K562 (cell line): ENCODE data around the gene HIF1AN.

Experiments
- BRF1 ChIP-seq: IDR thresholded peaks from 3 replicates; pipeline ENCODE4 v1.6.1; 2011; ENCODE audit warnings: borderline replicate concordance, mild to moderate bottlenecking; ENCODE audit not compliant: insufficient read length; ENCODE audit errors: extremely low read depth
- CBFB ChIP-seq: sonication (generic); formaldehyde crosslinking; IDR thresholded peaks from 2 replicates; pipeline ENCODE4 v1.4.0; 2020; ENCODE audit warnings: mild to moderate bottlenecking, missing genetic modification reagents
- CBX2 ChIP-seq: fragments of 200-600 bp; sonication (generic); IDR thresholded peaks from one replicate; pipeline ENCODE4 v1.6.1; 2012; ENCODE audit warnings: mild to moderate bottlenecking, low read length, inconsistent platforms; ENCODE audit not compliant: insufficient read depth, poor library complexity, severe bottlenecking
- POLR2AphosphoS5 ChIP-seq: IDR thresholded peaks from 2 replicates; pipeline ENCODE4 v1.6.1; 2011; ENCODE audit warnings: mild to moderate bottlenecking, low read depth, low read length, moderate library complexity; ENCODE audit not compliant: control insufficient read depth, insufficient read depth
- POLR2G ChIP-seq: fragments of 200-400 bp; formaldehyde crosslinking; IDR thresholded peaks from 2 replicates; pipeline ENCODE4 v1.6.1; 2017; ENCODE audit warnings: low read depth, mild to moderate bottlenecking, antibody characterized with exemption, low read length, moderate library complexity
- TAF7 ChIP-seq: fragments of 450-650 bp; IDR thresholded peaks from 2 replicates; pipeline ENCODE4 v1.6.1; 2016; ENCODE audit warnings: missing genetic modification characterization, missing compliant biosample characterization
- TF ChIP-seq, protein P1 (sequence below), 2 experiments: fragments of 200-800 bp in 1 of 2; sonication (Bioruptor generic) in 1 of 2; sonication (generic) in 1 of 2; formaldehyde crosslinking in 1 of 2; IDR thresholded peaks in 1 of 2; conservative IDR thresholded peaks in 1 of 2; 2 replicates each; pipeline versions ENCODE4 v1.5.0 to v1.6.1; 2016 to 2020; ENCODE audit warnings: missing compliant biosample characterization in 1 of 2, missing genetic modification characterization in 1 of 2, missing genetic modification reagents in 1 of 2
- TF ChIP-seq, protein P2 (sequence below): IDR thresholded peaks from 2 replicates; pipeline ENCODE4 v1.6.1; 2012; ENCODE audit warnings: low read depth, low read length, improper control_type of control experiment, borderline replicate concordance

DNA sequence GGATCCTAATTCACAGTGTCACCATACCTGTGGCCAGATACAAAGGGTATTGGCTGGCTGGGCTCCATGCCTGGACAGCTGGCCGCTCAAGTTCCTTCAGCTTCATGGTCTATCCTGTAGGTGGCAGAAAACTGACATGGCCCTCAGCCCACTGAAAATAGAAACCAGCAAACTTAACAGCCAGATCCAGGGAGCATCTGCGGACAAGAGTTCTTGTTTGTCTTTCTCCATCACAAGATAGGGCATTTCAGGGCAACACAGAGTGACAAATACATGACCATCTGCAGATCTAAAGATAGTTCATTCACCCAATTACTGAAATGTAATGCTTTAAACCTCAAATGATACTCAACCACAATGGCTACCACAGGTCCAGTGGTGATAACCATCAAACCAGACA is 18.9 kb upstream of the HIF1AN start:
- TF ChIP-seq BRF1 (no peak), TAF7 (no peak), POLR2AphosphoS5 (no peak), POLR2G (no peak), CBFB (CRISPR knock-in tag) (no peak), CBX2 (no peak)
- TF ChIP-seq, protein P1, sequence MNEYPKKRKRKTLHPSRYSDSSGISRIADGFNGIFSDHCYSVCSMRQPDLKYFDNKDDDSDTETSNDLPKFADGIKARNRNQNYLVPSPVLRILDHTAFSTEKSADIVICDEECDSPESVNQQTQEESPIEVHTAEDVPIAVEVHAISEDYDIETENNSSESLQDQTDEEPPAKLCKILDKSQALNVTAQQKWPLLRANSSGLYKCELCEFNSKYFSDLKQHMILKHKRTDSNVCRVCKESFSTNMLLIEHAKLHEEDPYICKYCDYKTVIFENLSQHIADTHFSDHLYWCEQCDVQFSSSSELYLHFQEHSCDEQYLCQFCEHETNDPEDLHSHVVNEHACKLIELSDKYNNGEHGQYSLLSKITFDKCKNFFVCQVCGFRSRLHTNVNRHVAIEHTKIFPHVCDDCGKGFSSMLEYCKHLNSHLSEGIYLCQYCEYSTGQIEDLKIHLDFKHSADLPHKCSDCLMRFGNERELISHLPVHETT (CRISPR knock-in tag; conservative IDR thresholded peaks at IDR 0.05 in 1 of 2, IDR thresholded peaks at IDR 0.05 in 1 of 2), result no peak
- TF ChIP-seq, protein P2, sequence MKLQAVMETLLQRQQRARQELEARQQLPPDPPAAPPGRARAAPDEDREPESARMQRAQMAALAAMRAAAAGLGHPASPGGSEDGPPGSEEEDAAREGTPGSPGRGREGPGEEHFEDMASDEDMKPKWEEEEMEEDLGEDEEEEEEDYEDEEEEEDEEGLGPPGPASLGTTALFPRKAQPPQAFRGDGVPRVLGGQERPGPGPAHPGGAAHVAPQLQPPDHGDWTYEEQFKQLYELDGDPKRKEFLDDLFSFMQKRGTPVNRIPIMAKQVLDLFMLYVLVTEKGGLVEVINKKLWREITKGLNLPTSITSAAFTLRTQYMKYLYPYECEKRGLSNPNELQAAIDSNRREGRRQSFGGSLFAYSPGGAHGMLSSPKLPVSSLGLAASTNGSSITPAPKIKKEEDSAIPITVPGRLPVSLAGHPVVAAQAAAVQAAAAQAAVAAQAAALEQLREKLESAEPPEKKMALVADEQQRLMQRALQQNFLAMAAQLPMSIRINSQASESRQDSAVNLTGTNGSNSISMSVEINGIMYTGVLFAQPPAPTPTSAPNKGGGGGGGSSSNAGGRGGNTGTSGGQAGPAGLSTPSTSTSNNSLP, result no peak
